ENCODE results near the gene RANBP10. TPM values are rescaled to one million over a fixed set of nuclear protein-coding genes. Genes with fewer than 3 reads are reported as not detected.

RANBP10 gene
- total RNA-seq, 2 experiments from 2014 or later, result 12.3 to 20.0 TPM

GRCh38 chr16:67677712-67678111 lies 128.6 kb downstream of the RANBP10 start:
- H4K20me1 ChIP-seq (ENCODE audit: insufficient read depth, low read length), result no peaks in the 10 kb centered on the region
- H3K27ac ChIP-seq (ENCODE audit: low read depth, low read length, poor library complexity, severe bottlenecking), result no peak overlapping the region
- no TSS peak for BruUV-seq (replicated peaks)
- H3K9me3 ChIP-seq (ENCODE audit: low read length), result no peaks in the 10 kb centered on the region
- no peak overlapping the region for H3K4me3 ChIP-seq (ENCODE audit: low read depth, low read length, poor library complexity, severe bottlenecking)
- no peak for TF ChIP-seq EZH2phosphoT487 (IDR thresholded peaks at IDR 0.05; ENCODE audit: borderline replicate concordance, low read depth, low read length)
- TF ChIP-seq CTCF (conservative IDR thresholded peaks at IDR 0.05; ENCODE audit: low read length), result no peak
- H3K79me2 ChIP-seq (ENCODE audit: insufficient read depth, low read depth, low read length), result no peaks in the 10 kb centered on the region
- CTCF ChIA-PET (ENCODE audit: unreplicated experiment), result no interaction called here
- H3K4me1 ChIP-seq (ENCODE audit: insufficient read depth, low read length, poor library complexity, severe bottlenecking), result no peaks in the 10 kb centered on the region
- intact Hi-C loops (cut with micrococcal nuclease; ENCODE audit: unreplicated experiment), result loop anchor here (10.0 kb wide), 1 partner anchor 367 kb away; no protein-coding TSS in a partner anchor
- POLR2A ChIA-PET, result interaction anchor here (0.7 kb wide), 2 partner anchors 56 to 99 kb away, joined by 3 to 7 read pairs; no protein-coding TSS in a partner anchor
- H3K36me3 ChIP-seq (ENCODE audit: insufficient read depth, low read length), result no peaks in the 10 kb centered on the region
- H2AFZ ChIP-seq (ENCODE audit: low read length), result no peak overlapping the region
- no peak overlapping the region for H3K4me2 ChIP-seq (ENCODE audit: low read length)
- no peaks in the 10 kb centered on the region for H3K9me2 ChIP-seq (ENCODE audit: insufficient read depth, low read length)
- DNase-seq (ENCODE audit: low spot score), result no peak

DNA sequence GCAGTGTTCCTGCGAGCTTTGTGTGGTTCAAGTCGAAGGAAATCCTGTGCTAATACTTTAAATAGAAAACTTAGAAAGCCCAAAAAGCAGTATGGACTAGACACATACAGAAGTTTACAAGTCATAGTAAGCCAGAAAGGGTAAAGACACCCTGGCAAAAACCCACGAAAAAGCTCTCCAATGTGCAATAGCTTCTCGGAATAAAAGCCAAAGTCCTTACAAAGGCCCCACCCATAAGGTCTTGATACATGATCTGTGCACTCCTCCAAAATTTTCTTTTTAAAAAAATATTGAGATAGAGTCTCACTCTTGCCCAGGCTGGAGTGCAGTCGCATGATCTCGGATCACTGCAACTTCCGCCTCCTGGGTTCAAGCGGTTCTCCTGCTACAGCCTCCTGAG lies 129.4 kb downstream of the RANBP10 start:
- CTCF ChIA-PET (ENCODE audit: unreplicated experiment), result no interaction called here

More for the DNA sequence above, 129.4 kb downstream of the RANBP10 start:
- TF ChIP-seq EZH2phosphoT487 (IDR thresholded peaks at IDR 0.05; ENCODE audit: borderline replicate concordance, low read depth, low read length) (no peak), CTCF (conservative IDR thresholded peaks at IDR 0.05; ENCODE audit: low read length) (no peak)
- Histone ChIP-seq H3K36me3 (ENCODE audit: insufficient read depth, low read length) (no peaks in the 10 kb centered on the region), H3K27ac (ENCODE audit: low read depth, low read length, poor library complexity, severe bottlenecking) (no peak overlapping the region), H3K9me3 (ENCODE audit: low read length) (no peaks in the 10 kb centered on the region), H3K4me3 (ENCODE audit: low read depth, low read length, poor library complexity, severe bottlenecking) (no peak overlapping the region), H3K4me2 (ENCODE audit: low read length) (no peak overlapping the region), H3K9me2 (ENCODE audit: insufficient read depth, low read length) (no peaks in the 10 kb centered on the region), H2AFZ (ENCODE audit: low read length) (no peak overlapping the region), H3K79me2 (ENCODE audit: insufficient read depth, low read depth, low read length) (no peaks in the 10 kb centered on the region), H3K4me1 (ENCODE audit: insufficient read depth, low read length, poor library complexity, severe bottlenecking) (no peaks in the 10 kb centered on the region), H4K20me1 (ENCODE audit: insufficient read depth, low read length) (no peaks in the 10 kb centered on the region)
- POLR2A ChIA-PET, result interaction anchor here (1.2 kb wide), 1 partner anchor 16 kb away, joined by 3 read pairs; no protein-coding TSS in a partner anchor
- intact Hi-C loops (cut with micrococcal nuclease; ENCODE audit: unreplicated experiment), result loop anchor here (10.0 kb wide), 1 partner anchor 368 kb away; no protein-coding TSS in a partner anchor
- no peak for DNase-seq (ENCODE audit: low spot score)
- BruUV-seq (replicated peaks), result no TSS peak
